PC-9 (cell line): Measurements from ENCODE around the gene RHOBTB1.

Experiments
- EZH2 ChIP-seq: fragments of 200-600 bp; sonication (generic); IDR thresholded peaks from 2 replicates; pipeline ENCODE4 v1.8.0; 2017; ENCODE audit warnings: antibody characterized with exemption, low read depth
- TF ChIP-seq, protein P1 (sequence below): fragments of 200-600 bp; sonication (generic); conservative IDR thresholded peaks from 2 replicates; pipeline ENCODE4 v1.6.1; 2017; ENCODE audit warnings: mixed run types, antibody characterized with exemption, mild to moderate bottlenecking, moderate library complexity

GRCh38 chr10:60849740-60850139 lies 94.2 kb downstream of the RHOBTB1 start:
- no peak for TF ChIP-seq EZH2
- TF ChIP-seq, protein P1, sequence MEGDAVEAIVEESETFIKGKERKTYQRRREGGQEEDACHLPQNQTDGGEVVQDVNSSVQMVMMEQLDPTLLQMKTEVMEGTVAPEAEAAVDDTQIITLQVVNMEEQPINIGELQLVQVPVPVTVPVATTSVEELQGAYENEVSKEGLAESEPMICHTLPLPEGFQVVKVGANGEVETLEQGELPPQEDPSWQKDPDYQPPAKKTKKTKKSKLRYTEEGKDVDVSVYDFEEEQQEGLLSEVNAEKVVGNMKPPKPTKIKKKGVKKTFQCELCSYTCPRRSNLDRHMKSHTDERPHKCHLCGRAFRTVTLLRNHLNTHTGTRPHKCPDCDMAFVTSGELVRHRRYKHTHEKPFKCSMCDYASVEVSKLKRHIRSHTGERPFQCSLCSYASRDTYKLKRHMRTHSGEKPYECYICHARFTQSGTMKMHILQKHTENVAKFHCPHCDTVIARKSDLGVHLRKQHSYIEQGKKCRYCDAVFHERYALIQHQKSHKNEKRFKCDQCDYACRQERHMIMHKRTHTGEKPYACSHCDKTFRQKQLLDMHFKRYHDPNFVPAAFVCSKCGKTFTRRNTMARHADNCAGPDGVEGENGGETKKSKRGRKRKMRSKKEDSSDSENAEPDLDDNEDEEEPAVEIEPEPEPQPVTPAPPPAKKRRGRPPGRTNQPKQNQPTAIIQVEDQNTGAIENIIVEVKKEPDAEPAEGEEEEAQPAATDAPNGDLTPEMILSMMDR, result no peak
